ENCODE measurements around the gene IL36RN.

The IL36RN gene

DNA sequence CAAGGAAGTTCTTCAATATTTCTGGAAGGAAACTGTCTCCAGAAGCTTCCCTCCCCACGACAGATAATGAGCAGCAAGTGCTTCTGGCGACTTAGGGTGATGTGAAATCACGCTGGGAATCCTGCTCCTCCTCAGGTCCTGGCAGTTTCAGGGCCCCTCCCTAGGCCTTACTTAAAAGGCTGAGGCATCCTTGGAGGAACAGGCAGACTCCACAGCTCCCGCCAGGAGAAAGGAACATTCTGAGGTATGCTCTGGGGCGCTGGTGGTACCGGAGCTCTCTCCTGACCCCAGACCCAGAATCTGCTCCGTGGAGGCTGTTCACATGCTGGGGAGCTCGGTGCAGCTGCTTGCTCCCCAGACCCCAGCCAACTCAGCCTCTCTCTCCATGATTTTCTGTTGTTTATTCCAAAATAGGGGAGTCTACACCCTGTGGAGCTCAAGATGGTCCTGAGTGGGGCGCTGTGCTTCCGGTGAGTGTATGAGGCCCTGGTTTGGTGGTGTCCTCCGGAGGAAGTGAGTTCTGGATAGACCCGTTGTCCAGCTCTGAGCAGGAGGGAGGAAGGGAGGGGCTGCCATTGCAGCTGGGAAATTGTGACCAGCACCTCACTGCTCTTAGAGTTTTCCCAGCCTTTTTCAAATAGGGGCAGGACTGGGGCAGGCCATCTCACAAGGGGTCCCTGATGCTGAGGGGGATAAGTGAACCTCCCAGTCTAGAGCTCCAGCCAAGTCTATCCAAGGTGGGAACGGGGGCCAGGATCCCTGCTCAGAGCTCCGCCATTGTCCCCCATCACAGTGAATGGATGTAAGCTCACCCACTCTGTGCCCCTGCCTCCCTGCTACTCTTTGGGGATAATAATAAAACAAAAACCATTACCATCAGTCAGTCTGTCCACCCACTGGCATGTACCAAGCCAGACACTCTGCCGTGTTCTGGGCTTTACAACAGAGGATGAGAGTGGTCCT is at the start of gene IL36RN:
Gene IL36RN, plus strand, starts transcription at position 201 of the 963 bp plus-strand sequence. Its CDS starts 241 bp downstream, at position 442.
- DNase-seq, result no peak

DNA sequence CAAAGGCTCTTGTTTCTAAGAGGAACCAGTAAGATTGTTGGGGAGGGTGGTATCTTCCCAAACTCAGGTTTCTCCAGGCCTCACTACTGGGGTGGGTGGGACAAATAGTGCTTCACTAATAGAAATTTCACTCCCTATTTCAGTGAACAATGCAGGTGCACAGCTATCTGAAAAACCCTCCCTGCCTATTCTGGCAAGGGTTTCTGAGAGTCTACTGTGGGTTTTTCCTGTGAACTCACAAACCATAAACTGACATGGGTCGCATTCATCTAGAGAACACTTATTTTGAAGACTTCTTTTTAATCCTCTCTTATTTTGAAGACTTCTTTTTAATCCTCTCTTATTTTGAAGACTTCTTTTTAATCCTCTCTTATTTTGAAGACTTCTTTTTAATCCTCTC is 49.4 kb upstream of the IL36RN start:
- DNase-seq, result no peak

DNA sequence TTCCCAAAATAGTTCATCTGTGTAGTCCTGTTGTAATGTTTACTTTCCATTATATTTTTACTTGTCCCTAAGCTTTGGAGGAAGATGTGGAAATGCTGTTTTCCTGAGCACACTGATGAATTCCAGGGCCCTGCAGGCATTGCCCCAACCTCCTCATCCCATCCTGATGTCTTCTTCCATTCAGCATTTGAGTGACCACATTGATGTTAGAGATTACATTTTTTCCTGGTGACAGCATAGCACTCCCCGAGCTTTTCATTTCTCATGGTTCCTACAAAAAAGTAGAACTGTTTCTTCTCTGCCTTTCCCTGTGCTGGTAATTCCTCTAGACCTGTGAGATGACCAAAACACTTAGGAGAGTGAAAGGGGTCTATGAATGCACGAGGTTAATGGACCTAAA is 48.9 kb upstream of the IL36RN start:
- no peak for DNase-seq

DNA sequence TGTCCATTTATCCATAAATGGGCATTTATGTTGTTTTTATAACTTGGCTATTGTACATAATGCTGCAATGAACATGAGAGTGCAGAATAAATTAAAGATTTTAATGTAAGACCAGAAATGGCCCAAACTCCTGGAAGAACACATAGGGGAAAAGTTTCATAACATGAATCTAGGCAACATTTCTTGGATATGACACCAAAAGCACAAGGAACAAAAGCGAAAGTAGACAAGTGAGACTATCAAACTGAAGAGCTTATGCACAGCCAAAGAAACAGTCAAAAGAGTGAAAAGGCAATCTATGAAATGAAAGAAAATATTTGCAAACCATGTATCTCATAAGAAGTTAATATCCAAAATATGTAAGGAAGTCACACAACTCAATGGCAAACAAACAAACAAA is 47.9 kb upstream of the IL36RN start:
- no peak for DNase-seq

- DNase-seq, result no peak
These were observed 46.3 kb upstream of the IL36RN start for GRCh38 chr2:113012436-113013335.

GRCh38 chr2:113013336-113013661 is 45.7 kb upstream of the IL36RN start:
- DNase-seq, result no peak

DNA sequence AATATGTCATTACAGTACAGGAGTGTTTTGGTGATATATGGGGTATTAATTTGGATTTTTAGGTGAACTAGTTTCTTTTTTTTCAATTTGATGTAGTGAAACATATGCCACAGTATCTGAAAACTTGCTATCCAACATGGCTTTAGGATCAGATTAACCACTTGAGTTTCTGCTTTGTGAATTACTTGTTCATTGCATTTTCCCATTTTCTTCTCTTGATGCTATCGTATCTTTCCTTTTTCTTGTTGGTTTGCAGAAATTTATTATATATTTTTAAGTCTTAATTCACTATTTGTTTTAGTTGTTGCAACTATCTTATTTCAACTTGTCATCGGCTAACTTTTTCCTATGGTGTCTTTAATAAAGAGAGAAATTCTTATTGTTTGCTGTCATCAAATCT is 44.9 kb upstream of the IL36RN start:
- DNase-seq, result no peak

- DNase-seq, result no peak
These were observed 44.0 kb upstream of the IL36RN start for GRCh38 chr2:113015042-113015441.

GRCh38 chr2:113015655-113016054 is 43.3 kb upstream of the IL36RN start:
- DNase-seq, result no peak

DNA sequence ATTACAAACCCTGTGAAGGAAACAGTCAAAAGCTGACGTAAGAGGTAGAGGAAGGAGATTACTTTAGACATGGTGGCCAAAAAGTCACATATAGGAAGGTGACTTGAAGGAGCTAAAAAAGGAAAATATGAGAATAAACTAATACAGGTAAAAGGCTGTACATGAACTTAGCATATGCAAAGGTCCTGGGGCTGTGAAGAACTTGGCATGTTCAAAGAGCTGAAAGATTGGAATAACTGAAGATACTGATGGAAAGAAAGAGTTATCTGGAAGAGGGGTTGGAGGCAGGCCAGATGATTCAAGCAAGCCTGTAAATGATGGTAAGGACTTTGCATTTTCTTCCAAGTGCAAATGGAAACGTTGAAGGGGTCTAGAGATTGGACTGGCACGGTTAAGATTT is 40.5 kb upstream of the IL36RN start:
- no peak for DNase-seq

DNA sequence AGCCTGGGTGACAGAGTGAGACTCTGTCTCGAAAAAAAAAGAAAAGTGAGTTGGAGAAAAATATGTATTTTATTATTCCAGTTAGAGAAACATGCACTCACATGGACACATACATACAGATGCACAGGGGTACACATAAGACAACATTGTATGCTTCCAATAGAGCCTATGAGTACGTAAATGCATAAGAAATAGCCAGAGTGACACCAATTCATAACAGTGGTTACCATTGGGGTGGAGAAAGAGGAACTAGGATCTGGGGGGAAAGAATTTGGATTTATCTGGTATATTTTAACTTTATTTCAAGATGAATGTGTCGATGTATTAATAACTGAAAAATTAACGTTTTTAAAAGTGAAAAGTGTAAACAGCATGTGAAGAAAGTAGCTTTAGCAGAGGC is 37.7 kb upstream of the IL36RN start:
- DNase-seq, result no peak

DNA sequence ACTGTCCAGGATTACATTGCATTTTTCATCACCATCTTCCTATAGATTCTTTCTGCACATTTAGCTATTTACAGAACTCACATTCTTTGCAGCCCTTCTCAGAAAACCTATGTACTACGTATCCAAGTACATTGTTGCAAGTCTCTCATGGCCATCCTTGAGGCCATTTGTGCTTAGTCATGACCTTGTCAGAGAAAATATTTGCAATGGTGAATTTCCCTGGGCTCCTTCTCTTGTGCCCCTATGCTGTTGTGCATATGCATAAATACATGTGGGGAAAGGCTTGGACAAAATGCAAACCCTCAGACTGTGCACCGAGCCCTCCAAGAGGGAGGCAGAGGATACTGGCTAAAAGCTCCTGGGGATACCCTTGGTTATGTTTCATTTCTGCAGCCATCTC is 34.2 kb upstream of the IL36RN start:
- DNase-seq, result no peak

GRCh38 chr2:113025737-113026136 is 33.3 kb upstream of the IL36RN start:
- no peak for DNase-seq

- DNase-seq, result no peak
These were observed 31.3 kb upstream of the IL36RN start for GRCh38 chr2:113027691-113028090.

- DNase-seq, result no peak
These were observed 30.9 kb upstream of the IL36RN start for GRCh38 chr2:113028112-113028511.

DNA sequence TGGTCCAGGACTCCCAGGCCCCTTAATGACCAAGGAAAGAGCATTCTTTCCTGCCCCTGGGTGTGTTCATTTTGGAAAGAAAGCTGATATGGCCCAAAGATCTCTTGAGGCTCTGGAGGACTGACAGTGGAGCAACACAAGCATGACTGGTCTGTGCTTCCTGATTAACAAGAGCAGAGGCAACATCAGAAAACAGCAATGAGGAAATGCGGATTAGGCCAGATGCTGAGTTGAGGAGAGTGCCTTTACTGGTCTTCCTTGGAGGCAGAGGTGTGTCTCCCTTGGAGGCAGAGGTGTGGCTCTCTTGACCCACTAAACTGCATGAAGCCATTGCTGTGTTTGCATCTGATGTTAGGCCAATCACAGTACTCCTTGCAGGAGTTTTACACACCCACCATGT is 26.3 kb upstream of the IL36RN start:
- no peak for DNase-seq

DNA sequence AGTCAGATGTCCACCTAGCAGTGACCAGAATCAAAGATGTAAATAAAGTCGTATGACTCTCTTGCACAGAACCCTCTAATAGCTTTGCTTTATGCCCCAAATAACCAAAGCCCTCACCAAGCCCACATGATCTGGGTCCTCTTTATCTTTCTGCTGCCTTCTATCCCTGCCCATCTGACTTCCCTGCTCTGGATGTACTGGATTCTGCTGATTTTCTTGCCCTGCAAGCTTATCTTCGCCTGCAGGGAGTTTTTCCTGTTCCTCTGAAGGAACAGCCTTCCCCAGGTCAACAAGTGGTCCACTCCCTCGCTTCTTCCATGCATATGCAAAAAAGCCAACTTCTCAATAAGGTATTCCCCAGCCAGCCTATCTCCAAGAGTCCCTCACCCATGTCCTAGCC is 25.0 kb upstream of the IL36RN start:
- no peak for DNase-seq

GRCh38 chr2:113036763-113037162 is 22.2 kb upstream of the IL36RN start:
- DNase-seq, result no peak

DNA sequence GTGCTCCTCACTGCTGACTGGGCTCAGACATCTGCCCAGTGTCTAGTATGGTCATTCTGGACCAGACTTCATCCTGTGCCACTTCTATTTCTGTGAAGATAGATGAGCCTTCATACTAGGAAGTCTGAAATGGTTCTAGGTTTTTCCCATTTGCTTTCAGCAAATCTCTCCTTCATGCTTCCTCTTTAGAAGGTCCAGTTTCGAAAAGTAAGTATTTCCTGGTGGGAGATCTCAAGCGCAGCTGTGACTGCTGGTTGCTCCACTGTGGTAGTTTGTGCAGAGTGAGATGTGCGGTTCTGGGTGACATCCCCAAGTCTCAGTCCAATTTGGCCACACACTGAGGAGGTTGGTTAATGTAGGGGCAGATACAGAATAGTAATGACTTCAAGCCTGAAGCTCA is 20.7 kb upstream of the IL36RN start:
- no peak for DNase-seq

DNA sequence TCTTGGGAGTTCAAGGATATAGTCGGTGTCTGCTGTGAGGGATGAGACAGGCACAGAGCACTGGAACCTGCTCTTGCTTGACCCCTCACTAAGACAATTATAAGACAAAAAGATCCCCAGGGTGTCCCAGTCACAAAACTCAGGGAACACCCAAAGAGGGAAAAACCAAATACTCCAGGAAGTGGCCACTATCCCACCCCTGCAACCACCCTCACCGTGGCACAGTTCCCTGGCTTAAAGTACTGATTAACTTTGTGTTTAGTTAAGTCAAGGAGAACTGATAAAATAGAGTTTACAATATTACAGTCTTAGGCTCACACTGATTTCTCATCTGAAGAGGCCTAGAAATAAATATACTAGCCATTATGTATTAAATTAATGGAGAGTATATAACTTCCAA is 19.8 kb upstream of the IL36RN start:
- no peak for DNase-seq

DNA sequence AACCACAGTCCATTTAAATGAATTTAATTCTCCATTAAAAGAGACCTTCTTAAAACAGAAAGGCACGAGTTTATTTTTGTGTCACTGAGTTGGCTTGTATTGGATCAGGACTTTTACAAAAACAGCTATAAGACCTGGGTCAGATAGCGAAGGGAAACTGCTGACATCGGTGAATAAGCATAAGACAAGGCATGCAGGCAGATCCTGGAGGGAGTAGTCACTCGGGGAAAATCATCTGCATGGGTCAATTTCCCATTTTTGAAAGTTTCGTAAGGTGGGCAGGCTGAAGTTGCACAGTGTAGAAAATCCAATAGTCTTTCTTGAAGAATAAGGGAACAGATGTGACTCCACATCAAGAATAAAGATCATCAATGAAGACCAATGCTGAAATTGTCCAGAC is 19.3 kb upstream of the IL36RN start:
- no peak for DNase-seq

GRCh38 chr2:113041871-113042270 is 17.1 kb upstream of the IL36RN start:
- DNase-seq, result no peak

- DNase-seq, result no peak
These were observed 12.5 kb upstream of the IL36RN start for GRCh38 chr2:113046465-113046864.
